Measurements from ENCODE around the gene ENAM.
"Not testable (repeated sequence)": the region's sequence is repeated elsewhere in the genome, so short reads cannot be mapped to it uniquely, and the experiment has no call there.

Gene ENAM

GRCh38 chr4:70624226-70624793 is 4.2 kb upstream of the ENAM start:
- DNase-seq (ENCODE audit: low spot score), result no peak

GRCh38 chr4:70627620-70628019 is 924 bp upstream of the ENAM start:
- no peak for DNase-seq (ENCODE audit: low spot score)

- no peak for DNase-seq (ENCODE audit: low spot score)
Measured at GRCh38 chr4:70629469-70630090, 1.0 kb downstream of the ENAM start.

- no peak for DNase-seq (ENCODE audit: low spot score)
Measured at GRCh38 chr4:70630162-70630561, 1.6 kb downstream of the ENAM start.

GRCh38 chr4:70632028-70632427 is 3.5 kb downstream of the ENAM start:
- DNase-seq (ENCODE audit: low spot score), result no peak

- DNase-seq (ENCODE audit: low spot score), result no peak
Measured at GRCh38 chr4:70634482-70634881, 5.9 kb downstream of the ENAM start.

- no peak for DNase-seq (ENCODE audit: low spot score)
Measured at GRCh38 chr4:70637239-70637913, 8.8 kb downstream of the ENAM start.

- no peak for DNase-seq (ENCODE audit: low spot score)
Measured at GRCh38 chr4:70640192-70640591, 11.6 kb downstream of the ENAM start.

- DNase-seq (ENCODE audit: low spot score), result not testable (repeated sequence)
Measured at GRCh38 chr4:70650741-70651140, 22.2 kb downstream of the ENAM start.

- peak; percentile 6 for DNase-seq (ENCODE audit: low spot score)
Measured at GRCh38 chr4:70651864-70652506, 23.4 kb downstream of the ENAM start.

GRCh38 chr4:70654605-70655011 is 26.1 kb downstream of the ENAM start:
- no peak for DNase-seq (ENCODE audit: low spot score)

GRCh38 chr4:70657326-70657725 is 28.8 kb downstream of the ENAM start:
- DNase-seq (ENCODE audit: low spot score), result no peak

GRCh38 chr4:70658418-70658817 is 29.9 kb downstream of the ENAM start:
- no peak for DNase-seq (ENCODE audit: low spot score)

GRCh38 chr4:70660106-70660505 is 31.6 kb downstream of the ENAM start:
- DNase-seq (ENCODE audit: low spot score), result no peak

- DNase-seq (ENCODE audit: low spot score), result not testable (repeated sequence)
Measured at GRCh38 chr4:70661309-70661922, 32.9 kb downstream of the ENAM start.

GRCh38 chr4:70666369-70666768 is 37.8 kb downstream of the ENAM start, which contains the start of gene JCHAIN:
TSS of gene JCHAIN (minus strand) at chr4:70666508. CDS start at chr4:70666490, 18 bp downstream.
- no peak for DNase-seq (ENCODE audit: low spot score)

- no peak for DNase-seq (ENCODE audit: low spot score)
Measured at GRCh38 chr4:70667740-70668535, 39.4 kb downstream of the ENAM start.

GRCh38 chr4:70670332-70671014 is 41.9 kb downstream of the ENAM start:
- DNase-seq (ENCODE audit: low spot score), result no peak

- DNase-seq (ENCODE audit: low spot score), result no peak
Measured at GRCh38 chr4:70671091-70671490, 42.5 kb downstream of the ENAM start.

- DNase-seq (ENCODE audit: low spot score), result no peak
Measured at GRCh38 chr4:70674191-70674590, 45.6 kb downstream of the ENAM start.

- DNase-seq (ENCODE audit: low spot score), result no peak
Measured at GRCh38 chr4:70674731-70675130, 46.2 kb downstream of the ENAM start.
